SK-MEL-5 (cell line): ENCODE results near the gene ZHX3. TPM values are rescaled to one million over a fixed set of nuclear protein-coding genes. Genes with fewer than 3 reads are reported as not detected.

Experiments
- DNase-seq: peaks from one replicate; pipeline ENCODE4 v3.0.0-alpha.2; 2016; ENCODE audit warnings: low read depth, low spot score
- in situ Hi-C: cut with HindIII; loops from 2 replicates; pipeline ENCODE4 v1.10.0; 2016; ENCODE audit warnings: low sequenced_read_pairs, high pct_unique_total_duplicates, low pct_unique_long_range_greater_than_20kb
- total RNA-seq: library from RNA; depleted of rRNA; stranded (reverse); fragments of >200 nt; shearing (Covaris generic); gene quantifications from 2 replicates; pipeline ENCODE4 v1.2.3, GENCODE V29; 2014

ZHX3 gene
- total RNA-seq, 1 experiment from 2014 or later: 7.3 TPM

- in situ Hi-C loops: no loop called here
- no peak for DNase-seq
Measured at GRCh38 chr20:41357424-41358163, 40.1 kb upstream of the ZHX3 start.

- no peak for DNase-seq
- in situ Hi-C loops: no loop called here
Measured at GRCh38 chr20:41356951-41357350, 39.4 kb upstream of the ZHX3 start.

GRCh38 chr20:41355598-41356203, 38.2 kb upstream of the ZHX3 start:
- DNase-seq: no peak
- in situ Hi-C loops: no loop called here

GRCh38 chr20:41355192-41355591, 37.7 kb upstream of the ZHX3 start:
- in situ Hi-C loops: no loop called here
- no peak for DNase-seq

GRCh38 chr20:41353530-41353929, 36.0 kb upstream of the ZHX3 start:
- no peak for DNase-seq
- in situ Hi-C loops: no loop called here

GRCh38 chr20:41352666-41353065, 35.1 kb upstream of the ZHX3 start:
- in situ Hi-C loops: no loop called here
- no peak for DNase-seq

GRCh38 chr20:41352106-41352505, 34.6 kb upstream of the ZHX3 start:
- DNase-seq: no peak
- in situ Hi-C loops: no loop called here

GRCh38 chr20:41350408-41350962, 33.0 kb upstream of the ZHX3 start:
- in situ Hi-C loops: no loop called here
- no peak for DNase-seq

- no peak for DNase-seq
- in situ Hi-C loops: no loop called here
Measured at GRCh38 chr20:41349943-41350342, 32.4 kb upstream of the ZHX3 start.

- in situ Hi-C loops: no loop called here
- DNase-seq: no peak
Measured at GRCh38 chr20:41349266-41349665, 31.7 kb upstream of the ZHX3 start.

- in situ Hi-C loops: no loop called here
- no peak for DNase-seq
Measured at GRCh38 chr20:41348430-41349172, 31.1 kb upstream of the ZHX3 start.

- no peak for DNase-seq
- in situ Hi-C loops: no loop called here
Measured at GRCh38 chr20:41347523-41348429, 30.2 kb upstream of the ZHX3 start.

- in situ Hi-C loops: no loop called here
- DNase-seq: no peak
Measured at GRCh38 chr20:41345729-41346067, 28.2 kb upstream of the ZHX3 start.

- in situ Hi-C loops: no loop called here
- no peak for DNase-seq
Measured at GRCh38 chr20:41344938-41345728, 27.6 kb upstream of the ZHX3 start.

GRCh38 chr20:41344477-41344876, 26.9 kb upstream of the ZHX3 start:
- no peak for DNase-seq
- in situ Hi-C loops: no loop called here

- in situ Hi-C loops: no loop called here
Measured at GRCh38 chr20:41342474-41343464, 25.2 kb upstream of the ZHX3 start.

More at GRCh38 chr20:41342474-41343464, 25.2 kb upstream of the ZHX3 start:
- no peak for DNase-seq
